ENCODE data around the gene EML6. TPM values are rescaled to one million over a fixed set of nuclear protein-coding genes. Genes with fewer than 3 reads are reported as not detected.

EML6 gene
- total and polyA plus RNA-seq, 2 donors (not counting 1 experiment from before 2014, with no cell fraction given): 0.34 to 1.3 TPM

DNA sequence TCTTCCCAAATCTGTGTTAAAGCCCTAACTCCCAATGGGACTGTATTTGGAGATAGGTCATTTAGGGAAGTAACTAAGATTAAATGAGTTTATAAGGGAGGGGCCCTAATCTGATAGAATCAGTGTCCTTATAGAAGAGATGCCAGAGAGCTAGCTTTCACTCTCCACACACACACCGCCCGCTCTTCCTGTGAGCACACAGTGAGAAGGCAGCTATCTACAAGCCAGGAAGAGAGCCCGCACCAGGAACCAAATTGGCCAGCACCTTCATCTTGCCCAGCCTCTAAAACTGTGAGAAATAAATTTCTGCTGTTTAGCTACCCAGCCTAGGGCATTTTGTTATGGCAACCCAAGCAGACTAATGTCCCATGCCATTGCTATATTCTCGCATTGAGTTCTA is 201.6 kb downstream of the EML6 start:
- no peaks in the 10 kb centered on the region for H3K36me3 ChIP-seq (ENCODE audit: control insufficient read depth, insufficient read depth, low read length)
- no peaks in the 10 kb centered on the region for H3K4me1 ChIP-seq (ENCODE audit: control insufficient read depth, extremely low read depth, insufficient read depth, low read length)
- no peak overlapping the region for H3K9ac ChIP-seq (ENCODE audit: insufficient read depth, low read length)
- H2AFZ ChIP-seq (ENCODE audit: low read length): no peak overlapping the region
- H4K20me1 ChIP-seq (ENCODE audit: control insufficient read depth, extremely low read depth, insufficient read depth, low read length): no peaks in the 10 kb centered on the region
- H3K27me3 ChIP-seq (ENCODE audit: control insufficient read depth, insufficient read depth, low read length): peaks cover 2% of the 10 kb centered on the region
- H3K4me2 ChIP-seq (ENCODE audit: extremely low read depth, insufficient read depth, low read length): no peak overlapping the region
- TF ChIP-seq, protein P1, sequence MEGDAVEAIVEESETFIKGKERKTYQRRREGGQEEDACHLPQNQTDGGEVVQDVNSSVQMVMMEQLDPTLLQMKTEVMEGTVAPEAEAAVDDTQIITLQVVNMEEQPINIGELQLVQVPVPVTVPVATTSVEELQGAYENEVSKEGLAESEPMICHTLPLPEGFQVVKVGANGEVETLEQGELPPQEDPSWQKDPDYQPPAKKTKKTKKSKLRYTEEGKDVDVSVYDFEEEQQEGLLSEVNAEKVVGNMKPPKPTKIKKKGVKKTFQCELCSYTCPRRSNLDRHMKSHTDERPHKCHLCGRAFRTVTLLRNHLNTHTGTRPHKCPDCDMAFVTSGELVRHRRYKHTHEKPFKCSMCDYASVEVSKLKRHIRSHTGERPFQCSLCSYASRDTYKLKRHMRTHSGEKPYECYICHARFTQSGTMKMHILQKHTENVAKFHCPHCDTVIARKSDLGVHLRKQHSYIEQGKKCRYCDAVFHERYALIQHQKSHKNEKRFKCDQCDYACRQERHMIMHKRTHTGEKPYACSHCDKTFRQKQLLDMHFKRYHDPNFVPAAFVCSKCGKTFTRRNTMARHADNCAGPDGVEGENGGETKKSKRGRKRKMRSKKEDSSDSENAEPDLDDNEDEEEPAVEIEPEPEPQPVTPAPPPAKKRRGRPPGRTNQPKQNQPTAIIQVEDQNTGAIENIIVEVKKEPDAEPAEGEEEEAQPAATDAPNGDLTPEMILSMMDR (conservative IDR thresholded peaks at IDR 0.05 in 1 of 2, IDR thresholded peaks at IDR 0.05 in 1 of 2; ENCODE audit: low read depth in 1 of 2, low read length in 2 of 2): no peak
- TF ChIP-seq EZH2 (IDR thresholded peaks at IDR 0.05; ENCODE audit: low read length, missing control alignments): no peak
- H3K79me2 ChIP-seq (ENCODE audit: control insufficient read depth, insufficient read depth, low read length): no peaks in the 10 kb centered on the region
- no peaks in the 10 kb centered on the region for H3K9me3 ChIP-seq (ENCODE audit: control insufficient read depth, insufficient read depth, low read depth, low read length)
- H3K4me3 ChIP-seq (replicated peaks in 1 of 4; ENCODE audit: control extremely low read depth in 1 of 4, insufficient read depth in 1 of 4, low read depth in 3 of 4, low read length in 4 of 4): no peak overlapping the region
- no peak for DNase-seq (ENCODE audit: low read depth in 2 of 2)
- H3K27ac ChIP-seq (ENCODE audit: insufficient read depth, low read length): no peak overlapping the region

GRCh38 chr2:54927085-54927750 is 203.8 kb downstream of the EML6 start:
- Histone ChIP-seq H3K4me3 (replicated peaks in 1 of 4; ENCODE audit: control extremely low read depth in 1 of 4, insufficient read depth in 1 of 4, low read depth in 3 of 4, low read length in 4 of 4) (no peak overlapping the region), H3K79me2 (ENCODE audit: control insufficient read depth, insufficient read depth, low read length) (no peaks in the 10 kb centered on the region), H3K27ac (ENCODE audit: insufficient read depth, low read length) (no peak overlapping the region), H3K4me2 (ENCODE audit: extremely low read depth, insufficient read depth, low read length) (no peak overlapping the region), H3K4me1 (ENCODE audit: control insufficient read depth, extremely low read depth, insufficient read depth, low read length) (no peaks in the 10 kb centered on the region), H3K9ac (ENCODE audit: insufficient read depth, low read length) (no peak overlapping the region), H3K9me3 (ENCODE audit: control insufficient read depth, insufficient read depth, low read depth, low read length) (no peaks in the 10 kb centered on the region), H3K36me3 (ENCODE audit: control insufficient read depth, insufficient read depth, low read length) (no peaks in the 10 kb centered on the region), H3K27me3 (ENCODE audit: control insufficient read depth, insufficient read depth, low read length) (peaks cover 2% of the 10 kb centered on the region), H4K20me1 (ENCODE audit: control insufficient read depth, extremely low read depth, insufficient read depth, low read length) (no peaks in the 10 kb centered on the region), H2AFZ (ENCODE audit: low read length) (no peak overlapping the region)
- TF ChIP-seq, protein P1 (conservative IDR thresholded peaks at IDR 0.05 in 1 of 2, IDR thresholded peaks at IDR 0.05 in 1 of 2; ENCODE audit: low read depth in 1 of 2, low read length in 2 of 2): no peak
- no peak for TF ChIP-seq EZH2 (IDR thresholded peaks at IDR 0.05; ENCODE audit: low read length, missing control alignments)
- DNase-seq (ENCODE audit: low read depth in 2 of 2): no peak

DNA sequence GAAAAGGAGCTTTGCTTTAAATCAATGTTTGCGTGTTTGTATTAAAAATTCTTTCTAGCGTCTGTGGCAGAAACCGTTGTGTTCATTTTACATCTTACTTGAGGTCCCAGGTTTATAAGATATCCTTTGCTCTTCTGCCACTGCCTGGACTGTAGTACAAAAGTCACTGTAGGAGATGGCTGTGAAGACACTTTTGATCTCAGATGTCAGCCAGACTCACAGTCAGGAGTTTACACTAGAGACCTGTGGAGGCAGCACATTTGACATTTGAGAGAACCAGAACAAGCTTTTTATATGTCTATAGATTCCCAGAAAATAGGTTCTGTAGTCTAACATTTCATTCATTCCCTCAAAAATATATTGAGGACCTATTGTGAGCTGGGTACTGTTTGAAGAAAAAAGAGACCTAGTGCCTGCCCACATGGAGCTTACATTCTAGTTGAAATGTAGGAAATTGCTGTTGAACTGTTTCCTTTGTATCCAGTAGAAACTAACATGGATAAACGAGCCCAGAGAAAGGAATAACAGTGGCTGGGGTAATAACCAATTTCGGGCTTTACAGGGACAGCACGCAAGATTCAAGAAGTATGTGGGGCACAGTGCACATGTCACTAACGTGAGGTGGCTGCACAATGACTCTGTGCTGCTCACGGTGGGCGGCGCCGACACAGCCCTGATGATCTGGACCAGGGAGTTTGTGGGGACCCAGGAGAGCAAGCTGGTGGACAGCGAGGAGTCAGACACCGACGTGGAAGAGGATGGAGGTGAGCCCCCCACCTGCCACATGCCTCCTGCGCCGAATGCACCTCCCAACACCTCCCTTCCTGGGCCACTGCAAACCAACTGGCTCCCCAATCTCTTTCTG is 204.5 kb downstream of the EML6 start:
- Histone ChIP-seq H3K4me1 (ENCODE audit: control insufficient read depth, extremely low read depth, insufficient read depth, low read length) (no peaks in the 10 kb centered on the region), H3K9me3 (ENCODE audit: control insufficient read depth, insufficient read depth, low read depth, low read length) (no peaks in the 10 kb centered on the region), H3K27me3 (ENCODE audit: control insufficient read depth, insufficient read depth, low read length) (peaks cover 2% of the 10 kb centered on the region), H3K79me2 (ENCODE audit: control insufficient read depth, insufficient read depth, low read length) (no peaks in the 10 kb centered on the region), H3K9ac (ENCODE audit: insufficient read depth, low read length) (no peak overlapping the region), H4K20me1 (ENCODE audit: control insufficient read depth, extremely low read depth, insufficient read depth, low read length) (no peaks in the 10 kb centered on the region), H2AFZ (ENCODE audit: low read length) (no peak overlapping the region), H3K4me2 (ENCODE audit: extremely low read depth, insufficient read depth, low read length) (no peak overlapping the region), H3K36me3 (ENCODE audit: control insufficient read depth, insufficient read depth, low read length) (no peaks in the 10 kb centered on the region), H3K27ac (ENCODE audit: insufficient read depth, low read length) (no peak overlapping the region), H3K4me3 (replicated peaks in 1 of 4; ENCODE audit: control extremely low read depth in 1 of 4, insufficient read depth in 1 of 4, low read depth in 3 of 4, low read length in 4 of 4) (no peak overlapping the region)
- no peak for DNase-seq (ENCODE audit: low read depth in 2 of 2)
- TF ChIP-seq, protein P1 (conservative IDR thresholded peaks at IDR 0.05 in 1 of 2, IDR thresholded peaks at IDR 0.05 in 1 of 2; ENCODE audit: low read depth in 1 of 2, low read length in 2 of 2): no peak
- no peak for TF ChIP-seq EZH2 (IDR thresholded peaks at IDR 0.05; ENCODE audit: low read length, missing control alignments)

Data from fibroblast of lung (primary cell).